Measurements from ENCODE around the gene NDUFB7. TPM values are rescaled to one million over a fixed set of nuclear protein-coding genes. Genes with fewer than 3 reads are reported as not detected.

NDUFB7 gene
- 141 to 211 TPM (median 194 TPM) in 5 replicates for total RNA-seq (2022; extraction: Qiagen RNA extraction; ENCODE audit: low read depth)

GRCh38 chr19:14571695-14572490, at the start of gene NDUFB7:
Gene NDUFB7 (minus strand): TSS chr19:14572066. CDS start chr19:14572000, 66 bp downstream.

GRCh38 chr19:14582894-14583340, 11.1 kb upstream of the NDUFB7 start, which contains the start of gene CLEC17A:
Gene CLEC17A (plus strand): TSS chr19:14583084. CDS start chr19:14583161, 77 bp downstream.

GRCh38 chr19:14529254-14530004, 42.4 kb downstream of the NDUFB7 start, which contains the start of gene TECR:
Gene TECR (plus strand): TSS chr19:14529594. CDS start chr19:14529697, 103 bp downstream.

GRCh38 chr19:14517840-14518505, 53.9 kb downstream of the NDUFB7 start, which contains the start of gene DNAJB1:
Gene DNAJB1 (minus strand): TSS chr19:14518397. CDS start chr19:14518349, 48 bp downstream.

Other genes with a start within 250 kb of the NDUFB7 start
- 58.3 to 92.8 TPM (median 84.1 TPM) in 5 replicates for gene ADGRE5, start 190.6 kb downstream of the NDUFB7 start, total RNA-seq (2022; extraction: Qiagen RNA extraction; ENCODE audit: low read depth)
- 101 to 140 TPM (median 126 TPM) in 5 replicates for gene DDX39A, start 152.7 kb downstream of the NDUFB7 start, total RNA-seq (2022; extraction: Qiagen RNA extraction; ENCODE audit: low read depth)
- 45.7 to 82.7 TPM (median 78.9 TPM) in 5 replicates for gene PKN1, start 138.8 kb downstream of the NDUFB7 start, total RNA-seq (2022; extraction: Qiagen RNA extraction; ENCODE audit: low read depth)
- 0.16 TPM in 1 of 5 replicates, not detected in the others for gene PTGER1, start 96.7 kb downstream of the NDUFB7 start, total RNA-seq (2022; extraction: Qiagen RNA extraction; ENCODE audit: low read depth)
- gene GIPC1, start 75.9 kb downstream of the NDUFB7 start, total RNA-seq (2022; extraction: Qiagen RNA extraction; ENCODE audit: low read depth), result 69.8 to 141 TPM (median 139 TPM) in 5 replicates
- gene DNAJB1, start 53.7 kb downstream of the NDUFB7 start, total RNA-seq (2022; extraction: Qiagen RNA extraction; ENCODE audit: low read depth), result 161 to 233 TPM (median 204 TPM) in 5 replicates
- gene TECR, start 42.5 kb downstream of the NDUFB7 start, total RNA-seq (2022; extraction: Qiagen RNA extraction; ENCODE audit: low read depth), result 124 to 196 TPM (median 175 TPM) in 5 replicates
- not detected in 5 replicates for gene CLEC17A, start 11.0 kb upstream of the NDUFB7 start, total RNA-seq (2022; extraction: Qiagen RNA extraction; ENCODE audit: low read depth)
- not detected in 5 replicates for gene ADGRE3, start 102.8 kb upstream of the NDUFB7 start, total RNA-seq (2022; extraction: Qiagen RNA extraction; ENCODE audit: low read depth)
- 1.2 to 3.8 TPM (median 3.4 TPM) in 5 replicates for gene ZNF333, start 118.0 kb upstream of the NDUFB7 start, total RNA-seq (2022; extraction: Qiagen RNA extraction; ENCODE audit: low read depth)
- 0.53 to 1.4 TPM (median 0.99 TPM) in 5 replicates for gene ADGRE2, start 206.5 kb upstream of the NDUFB7 start, total RNA-seq (2022; extraction: Qiagen RNA extraction; ENCODE audit: low read depth)